ENCODE measurements around the gene ILRUN. TPM values are rescaled to one million over a fixed set of nuclear protein-coding genes. Genes with fewer than 3 reads are reported as not detected.
A peak's percentile ranks its signal among the peaks of the same experiment; 100 is the strongest.

Gene ILRUN
- total and polyA plus RNA-seq, 9 of the 15 experiments (the other 6 are each of a cell fraction or from before 2014, with no cell fraction given), result 24.9 to 78.9 (median 53.4) TPM

GRCh38 chr6:34696189-34696738 is 303 bp downstream of the ILRUN start (continued):
- TF ChIP-seq ETS1 (conservative IDR thresholded peaks at IDR 0.05; ENCODE audit: control insufficient read depth, low read depth, low read length) (0 out of 2 replicates have a peak, but pooled peaks have one; percentile 52), ATF4 (CRISPR knock-in tag; IDR thresholded peaks at IDR 0.05) (no peak), MCM2 (IDR thresholded peaks at IDR 0.05; ENCODE audit: low read depth) (no peak), HNRNPLL (IDR thresholded peaks at IDR 0.05; ENCODE audit: low read depth, low read length, poor library complexity, severe bottlenecking) (no peak), EHMT2 (IDR thresholded peaks at IDR 0.05) (no peak), RNF2 (IDR thresholded peaks at IDR 0.05) (no peak), HSF4 (CRISPR knock-in tag; IDR thresholded peaks at IDR 0.05; ENCODE audit: borderline replicate concordance) (no peak), ATF7 (IDR thresholded peaks at IDR 0.05) (no peak), CEBPG (CRISPR knock-in tag; IDR thresholded peaks at IDR 0.05) (no peak), CEBPG (tag; conservative IDR thresholded peaks at IDR 0.05 in 1 of 2, IDR thresholded peaks at IDR 0.05 in 1 of 2) (no peak), GATAD2A (IDR thresholded peaks at IDR 0.05) (peak; percentile 55; the same call in 1 of the 2 replicates), ZNF707 (CRISPR knock-in tag; conservative IDR thresholded peaks at IDR 0.05) (no peak), ARID3A (IDR thresholded peaks at IDR 0.05; ENCODE audit: borderline replicate concordance, low read depth, low read length) (no peak), ID3 (CRISPR knock-in tag; IDR thresholded peaks at IDR 0.05) (no peak), ID3 (tag; IDR thresholded peaks at IDR 0.05) (peak; percentile 41; the same call in 1 of the 2 replicates), HDAC8 (tag; IDR thresholded peaks at IDR 0.05) (no peak), HNRNPH1 (optimal IDR thresholded peaks at IDR 0.05; ENCODE audit: low read depth, low read length) (no peak), PRMT5 (CRISPR knock-in tag; IDR thresholded peaks at IDR 0.05) (0 out of 2 replicates have a peak, but pooled peaks have one; percentile 67), POLR2G (IDR thresholded peaks at IDR 0.05; ENCODE audit: low read depth, low read length) (peak; percentile 72), PML (IDR thresholded peaks at IDR 0.05; ENCODE audit: low read length) (no peak), EP400 (IDR thresholded peaks at IDR 0.05) (no peak), FOXK2 (conservative IDR thresholded peaks at IDR 0.05 in 1 of 2, IDR thresholded peaks at IDR 0.05 in 1 of 2; ENCODE audit: low read depth in 2 of 2) (no peak), KDM5B (IDR thresholded peaks at IDR 0.05; ENCODE audit: insufficient replicate concordance, low read depth, low read length) (peak; percentile 9), ZBTB5 (IDR thresholded peaks at IDR 0.05) (no peak)

Measured in K562 (cell line).